22Rv1 (cell line): Measurements from ENCODE around the gene ZIC2.
"Not testable (repeated sequence)": the region's sequence is repeated elsewhere in the genome, so short reads cannot be mapped to it uniquely, and the experiment has no call there.

Experiments
- H3K27ac ChIP-seq: fragments of 450-650 bp; 2 replicates; pipeline ENCODE4 v1.5.1; 2017
- CTCF ChIP-seq: fragments of 450-650 bp; IDR thresholded peaks from 2 replicates; pipeline ENCODE4 v1.5.1; 2017; ENCODE audit warnings: mild to moderate bottlenecking
- ZFX ChIP-seq: fragments of 450-650 bp; IDR thresholded peaks from 2 replicates; pipeline ENCODE4 v1.6.1; 2017; ENCODE audit warnings: antibody characterized with exemption, borderline replicate concordance

ZIC2 gene

GRCh38 chr13:99944606-99945005 is 37.0 kb upstream of the ZIC2 start:
- TF ChIP-seq ZFX: no peak
- TF ChIP-seq CTCF: no peak
- H3K27ac ChIP-seq: no peak overlapping the region

DNA sequence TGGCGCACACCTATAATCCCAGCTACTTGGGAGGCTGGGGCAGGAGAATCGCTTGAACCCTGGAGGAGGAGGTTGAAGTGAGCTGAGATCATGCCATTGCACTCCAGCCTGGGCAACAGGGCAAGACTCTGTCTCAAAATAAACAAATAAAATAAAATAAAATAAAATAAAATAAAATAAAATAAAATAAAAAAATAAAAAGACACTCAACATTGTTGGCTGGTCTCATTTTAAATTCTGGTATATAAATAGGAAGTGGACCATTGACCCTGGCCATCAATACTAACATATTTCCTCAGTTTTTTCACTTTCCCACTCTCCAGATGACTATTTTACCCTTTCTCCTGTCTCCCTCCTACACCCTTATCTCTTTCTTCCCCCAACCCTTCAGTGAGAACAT is 36.1 kb upstream of the ZIC2 start:
- not testable (repeated sequence) for H3K27ac ChIP-seq

DNA sequence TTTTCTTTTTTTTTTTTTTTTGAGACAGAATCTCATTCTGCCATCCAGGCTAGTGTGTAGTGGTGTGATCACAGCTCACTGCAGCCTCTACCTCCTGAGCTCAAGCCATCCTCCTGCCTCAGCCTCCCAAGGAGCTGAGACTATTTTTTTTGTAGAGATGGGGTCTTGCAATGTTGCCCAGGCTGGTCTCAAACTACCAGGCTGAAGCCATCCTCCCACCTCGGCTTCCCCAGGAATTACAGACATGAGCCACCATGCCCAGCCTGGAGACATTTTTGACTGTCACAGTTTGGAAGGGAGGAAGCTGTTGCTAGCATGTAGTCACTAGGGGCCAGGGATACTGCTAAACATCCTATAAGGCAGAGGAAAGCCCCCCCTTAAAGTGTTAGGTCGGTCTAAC is 33.9 kb upstream of the ZIC2 start:
- TF ChIP-seq CTCF (no peak), ZFX (no peak)
- no peak overlapping the region for H3K27ac ChIP-seq

- no peak for TF ChIP-seq ZFX
- H3K27ac ChIP-seq: no peak overlapping the region
Observed at GRCh38 chr13:99948411-99948810, 33.2 kb upstream of the ZIC2 start.

GRCh38 chr13:99948907-99949678 is 32.5 kb upstream of the ZIC2 start:
- H3K27ac ChIP-seq: 0 out of 2 replicates have a peak overlapping the region, but pooled peaks have one; percentile 16
- no peak for TF ChIP-seq ZFX
- TF ChIP-seq CTCF: no peak

GRCh38 chr13:99949679-99950413 is 31.7 kb upstream of the ZIC2 start:
- H3K27ac ChIP-seq: 0 out of 2 replicates have a peak overlapping the region, but pooled peaks have one; percentile 16
- TF ChIP-seq ZFX: no peak
- TF ChIP-seq CTCF: no peak

GRCh38 chr13:99951666-99952065 is 29.9 kb upstream of the ZIC2 start:
- H3K27ac ChIP-seq: not testable (repeated sequence)

DNA sequence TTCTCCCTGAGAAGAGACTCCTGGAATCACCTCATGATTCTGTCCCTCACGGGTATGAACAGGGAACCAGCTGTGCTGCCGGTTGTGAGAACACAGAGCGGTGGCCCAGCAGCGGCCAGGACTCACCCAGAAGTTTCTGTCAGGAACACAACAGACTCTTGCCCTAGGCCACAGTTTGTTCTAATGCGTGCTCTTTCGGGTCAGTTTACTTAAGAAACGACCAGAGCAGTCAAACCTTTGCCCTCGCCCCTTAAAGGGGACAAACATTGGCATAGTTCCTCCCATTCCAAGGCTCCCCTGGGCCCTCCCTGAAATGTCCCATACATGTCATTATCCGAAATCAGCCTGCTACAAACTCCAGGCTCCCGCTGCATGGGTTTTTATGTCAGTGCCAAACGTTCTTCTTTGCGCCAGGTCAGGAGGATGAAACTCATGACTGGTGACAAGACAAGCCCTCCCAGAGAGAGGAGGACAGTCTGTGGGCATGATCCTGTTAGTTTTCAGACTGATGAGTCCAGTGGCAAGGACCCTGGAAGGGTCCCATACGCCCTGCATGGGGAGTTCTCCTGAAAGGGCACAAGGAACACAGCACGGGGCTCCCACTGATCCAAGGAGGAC is 28.3 kb upstream of the ZIC2 start:
- no peak overlapping the region for H3K27ac ChIP-seq
- TF ChIP-seq ZFX (no peak), CTCF (no peak)
